SK-N-SH treated with all-trans-retinoic acid at 6 μM for 48 hours (cell line): ENCODE results near the gene IGF1.
A peak's percentile ranks its signal among the peaks of the same experiment; 100 is the strongest.

Experiments
- ATAC-seq: fragments of 200-7000 bp; cut with Tn5 transposase; 3 replicates; pipeline ENCODE4 v1.9.1; 2020; ENCODE audit warnings: mild to moderate bottlenecking, moderate library complexity
- ARNTL ChIP-seq: fragments of 450-650 bp; formaldehyde crosslinking; IDR thresholded peaks from 2 replicates; pipeline ENCODE4 v1.5.0; 2020; ENCODE audit warnings: low read depth, mild to moderate bottlenecking, moderate library complexity, borderline replicate concordance
- BACH2 ChIP-seq: fragments of 250-450 bp; sonication (Bioruptor Pico); IDR thresholded peaks from 2 replicates; pipeline ENCODE4 v1.9.0; 2021; ENCODE audit warnings: mild to moderate bottlenecking, borderline replicate concordance
- CSDC2 ChIP-seq: fragments of 250-450 bp; sonication (Bioruptor Pico); IDR thresholded peaks from 2 replicates; pipeline ENCODE4 v1.5.0; 2020; ENCODE audit warnings: mild to moderate bottlenecking, moderate library complexity
- ESRRG ChIP-seq: fragments of 250-450 bp; sonication (Bioruptor Pico); IDR thresholded peaks from 2 replicates; pipeline ENCODE4 v1.6.1; 2021; ENCODE audit warnings: mild to moderate bottlenecking
- GLIS3 ChIP-seq: fragments of 250-450 bp; sonication (Bioruptor Pico); IDR thresholded peaks from 2 replicates; pipeline ENCODE4 v1.5.0; 2020; ENCODE audit warnings: mild to moderate bottlenecking, moderate library complexity
- ISL1 ChIP-seq: fragments of 250-450 bp; sonication (Bioruptor Pico); IDR thresholded peaks from 2 replicates; pipeline ENCODE4 v2.1.2; 2022; ENCODE audit warnings: mild to moderate bottlenecking, moderate library complexity
- OSR1 ChIP-seq: fragments of 250-450 bp; sonication (Bioruptor Pico); IDR thresholded peaks from 2 replicates; pipeline ENCODE4 v1.8.0; 2022; ENCODE audit warnings: moderate library complexity, mild to moderate bottlenecking, inconsistent platforms
- PATZ1 ChIP-seq: fragments of 250-450 bp; sonication (Bioruptor Pico); IDR thresholded peaks from 2 replicates; pipeline ENCODE4 v1.8.0; 2020; ENCODE audit warnings: mild to moderate bottlenecking, moderate library complexity, borderline replicate concordance
- PPARA ChIP-seq: fragments of 250-450 bp; sonication (Bioruptor Pico); IDR thresholded peaks from 2 replicates; pipeline ENCODE4 v1.5.0; 2020; ENCODE audit warnings: mild to moderate bottlenecking, borderline replicate concordance
- RARB ChIP-seq: fragments of 250-450 bp; sonication (Bioruptor Pico); IDR thresholded peaks from 2 replicates; pipeline ENCODE4 v1.8.0; 2021; ENCODE audit warnings: mild to moderate bottlenecking, moderate library complexity
- SNAI2 ChIP-seq: fragments of 250-450 bp; sonication (Bioruptor Pico); IDR thresholded peaks from 2 replicates; pipeline ENCODE4 v1.5.0; 2020; ENCODE audit warnings: mild to moderate bottlenecking, moderate library complexity
- TCF4 ChIP-seq: fragments of 250-450 bp; sonication (Bioruptor Pico); IDR thresholded peaks from 2 replicates; pipeline ENCODE4 v1.8.0; 2021; ENCODE audit warnings: mild to moderate bottlenecking, moderate library complexity, borderline replicate concordance
- TOX ChIP-seq: fragments of 250-450 bp; sonication (Bioruptor Pico); IDR thresholded peaks from 2 replicates; pipeline ENCODE4 v1.8.0; 2021; ENCODE audit warnings: mild to moderate bottlenecking, moderate library complexity, borderline replicate concordance
- TSHZ2 ChIP-seq: fragments of 250-450 bp; sonication (Bioruptor Pico); IDR thresholded peaks from 2 replicates; pipeline ENCODE4 v1.5.0; 2020; ENCODE audit warnings: mild to moderate bottlenecking, moderate library complexity
- ZC3H10 ChIP-seq: fragments of 250-450 bp; sonication (Bioruptor Pico); IDR thresholded peaks from 2 replicates; pipeline ENCODE4 v1.5.1; 2021; ENCODE audit warnings: mild to moderate bottlenecking, moderate library complexity
- ZFP3 ChIP-seq: fragments of 250-450 bp; sonication (Bioruptor Pico); IDR thresholded peaks from 2 replicates; pipeline ENCODE4 v1.5.0; 2020; ENCODE audit warnings: mild to moderate bottlenecking, moderate library complexity
- ZFP30 ChIP-seq: fragments of 450-650 bp; formaldehyde crosslinking; IDR thresholded peaks from 2 replicates; pipeline ENCODE4 v1.5.0; 2022; ENCODE audit warnings: mild to moderate bottlenecking, moderate library complexity
- ZNF70 ChIP-seq: fragments of 450-650 bp; formaldehyde crosslinking; IDR thresholded peaks from 2 replicates; pipeline ENCODE4 v1.5.0; 2020; ENCODE audit warnings: mild to moderate bottlenecking, moderate library complexity
- ZNF8 ChIP-seq: fragments of 450-650 bp; formaldehyde crosslinking; IDR thresholded peaks from 2 replicates; pipeline ENCODE4 v1.5.0; 2020; ENCODE audit warnings: mild to moderate bottlenecking, moderate library complexity
- TF ChIP-seq, protein P1 (sequence below): fragments of 250-450 bp; sonication (Bioruptor Pico); IDR thresholded peaks from 2 replicates; pipeline ENCODE4 v1.8.0; 2021; ENCODE audit warnings: low read depth, mild to moderate bottlenecking, moderate library complexity, borderline replicate concordance
- TF ChIP-seq, protein P2 (sequence below): fragments of 250-450 bp; sonication (Bioruptor Pico); IDR thresholded peaks from 2 replicates; pipeline ENCODE4 v1.5.1; 2020; ENCODE audit warnings: low read depth, mild to moderate bottlenecking, moderate library complexity
- TF ChIP-seq, protein P3 (sequence below): fragments of 250-450 bp; sonication (Bioruptor Pico); IDR thresholded peaks from 2 replicates; pipeline ENCODE4 v1.5.1; 2021; ENCODE audit warnings: mild to moderate bottlenecking, moderate library complexity

IGF1 gene

DNA sequence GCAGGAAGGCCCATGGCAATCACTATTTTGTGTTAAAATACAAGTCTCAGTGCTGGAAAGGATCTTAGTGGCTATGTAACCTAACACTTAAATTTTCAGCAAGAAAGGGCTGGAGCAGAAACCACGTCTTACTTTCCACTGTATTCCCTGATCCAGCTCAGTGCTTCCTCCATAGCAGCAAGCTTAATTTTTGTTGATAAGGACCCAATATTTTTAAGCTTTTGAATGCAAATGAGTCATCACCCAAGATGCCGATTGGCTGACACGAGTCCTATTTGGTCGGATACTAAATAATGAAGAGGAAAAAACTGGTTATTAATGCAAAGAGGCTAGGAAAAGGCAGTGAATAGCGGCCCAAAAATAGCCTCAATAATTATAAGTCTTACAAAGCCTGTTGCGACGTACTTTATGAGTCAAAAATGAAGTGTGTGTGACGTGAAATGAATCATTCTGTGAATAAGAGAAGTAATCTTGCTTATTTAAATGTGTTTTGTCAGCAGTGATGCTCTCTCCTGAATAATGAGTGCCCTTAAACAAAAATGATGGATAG is 46.9 kb upstream of the IGF1 start:
- ATAC-seq: peak; percentile 89
- TF ChIP-seq ZFP30 (CRISPR knock-in tag): no peak
- TF ChIP-seq TCF4 (CRISPR knock-in tag): no peak
- TF ChIP-seq ZC3H10 (CRISPR knock-in tag): no peak
- TF ChIP-seq ZNF70: no peak
- TF ChIP-seq ARNTL (CRISPR knock-in tag): no peak
- no peak for TF ChIP-seq PPARA (CRISPR knock-in tag)
- no peak for TF ChIP-seq SNAI2
- no peak for TF ChIP-seq BACH2
- TF ChIP-seq, protein P1, sequence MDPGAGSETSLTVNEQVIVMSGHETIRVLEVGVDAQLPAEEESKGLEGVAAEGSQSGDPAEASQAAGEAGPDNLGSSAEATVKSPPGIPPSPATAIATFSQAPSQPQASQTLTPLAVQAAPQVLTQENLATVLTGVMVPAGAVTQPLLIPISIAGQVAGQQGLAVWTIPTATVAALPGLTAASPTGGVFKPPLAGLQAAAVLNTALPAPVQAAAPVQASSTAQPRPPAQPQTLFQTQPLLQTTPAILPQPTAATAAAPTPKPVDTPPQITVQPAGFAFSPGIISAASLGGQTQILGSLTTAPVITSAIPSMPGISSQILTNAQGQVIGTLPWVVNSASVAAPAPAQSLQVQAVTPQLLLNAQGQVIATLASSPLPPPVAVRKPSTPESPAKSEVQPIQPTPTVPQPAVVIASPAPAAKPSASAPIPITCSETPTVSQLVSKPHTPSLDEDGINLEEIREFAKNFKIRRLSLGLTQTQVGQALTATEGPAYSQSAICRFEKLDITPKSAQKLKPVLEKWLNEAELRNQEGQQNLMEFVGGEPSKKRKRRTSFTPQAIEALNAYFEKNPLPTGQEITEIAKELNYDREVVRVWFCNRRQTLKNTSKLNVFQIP (CRISPR knock-in tag): no peak
- TF ChIP-seq ZNF8 (CRISPR knock-in tag): no peak
- no peak for TF ChIP-seq CSDC2 (CRISPR knock-in tag)
- TF ChIP-seq OSR1 (CRISPR knock-in tag): no peak

DNA sequence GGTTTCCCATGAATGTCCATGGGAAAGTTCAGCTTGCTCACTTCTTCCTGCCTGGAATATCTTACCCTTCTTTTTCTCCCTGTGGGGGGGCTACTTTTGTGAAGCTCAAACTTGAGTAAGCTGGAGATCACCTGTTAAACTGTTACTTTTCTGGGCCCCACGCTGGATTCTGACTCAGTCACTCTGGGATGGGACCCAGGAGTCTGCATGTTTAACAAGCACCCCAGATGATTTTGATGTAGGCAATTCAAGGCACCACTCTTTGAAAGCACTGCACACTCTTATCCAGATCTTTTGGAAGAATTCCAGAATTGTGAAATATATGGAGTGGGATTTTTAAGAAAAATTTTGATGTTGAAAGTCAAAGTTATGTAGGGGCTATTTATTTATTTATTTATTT is 46.3 kb upstream of the IGF1 start:
- ATAC-seq: no peak; the same call in 2 of the 3 replicates
- TF ChIP-seq TSHZ2 (CRISPR knock-in tag) (no peak), TCF4 (CRISPR knock-in tag) (no peak), OSR1 (CRISPR knock-in tag) (no peak), PPARA (CRISPR knock-in tag) (no peak), ZFP30 (CRISPR knock-in tag) (no peak)

GRCh38 chr12:102522768-102523167 is 42.4 kb upstream of the IGF1 start:
- TF ChIP-seq ARNTL (CRISPR knock-in tag): no peak
- TF ChIP-seq TSHZ2 (CRISPR knock-in tag): no peak
- TF ChIP-seq ZNF70: no peak
- TF ChIP-seq GLIS3 (CRISPR knock-in tag): no peak
- no peak for TF ChIP-seq PATZ1
- TF ChIP-seq ESRRG (CRISPR knock-in tag): no peak
- TF ChIP-seq ZC3H10 (CRISPR knock-in tag): no peak
- TF ChIP-seq, protein P2, sequence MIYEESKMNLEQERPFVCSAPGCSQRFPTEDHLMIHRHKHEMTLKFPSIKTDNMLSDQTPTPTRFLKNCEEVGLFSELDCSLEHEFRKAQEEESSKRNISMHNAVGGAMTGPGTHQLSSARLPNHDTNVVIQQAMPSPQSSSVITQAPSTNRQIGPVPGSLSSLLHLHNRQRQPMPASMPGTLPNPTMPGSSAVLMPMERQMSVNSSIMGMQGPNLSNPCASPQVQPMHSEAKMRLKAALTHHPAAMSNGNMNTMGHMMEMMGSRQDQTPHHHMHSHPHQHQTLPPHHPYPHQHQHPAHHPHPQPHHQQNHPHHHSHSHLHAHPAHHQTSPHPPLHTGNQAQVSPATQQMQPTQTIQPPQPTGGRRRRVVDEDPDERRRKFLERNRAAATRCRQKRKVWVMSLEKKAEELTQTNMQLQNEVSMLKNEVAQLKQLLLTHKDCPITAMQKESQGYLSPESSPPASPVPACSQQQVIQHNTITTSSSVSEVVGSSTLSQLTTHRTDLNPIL: no peak
- no peak for TF ChIP-seq ZFP3
- TF ChIP-seq, protein P3, sequence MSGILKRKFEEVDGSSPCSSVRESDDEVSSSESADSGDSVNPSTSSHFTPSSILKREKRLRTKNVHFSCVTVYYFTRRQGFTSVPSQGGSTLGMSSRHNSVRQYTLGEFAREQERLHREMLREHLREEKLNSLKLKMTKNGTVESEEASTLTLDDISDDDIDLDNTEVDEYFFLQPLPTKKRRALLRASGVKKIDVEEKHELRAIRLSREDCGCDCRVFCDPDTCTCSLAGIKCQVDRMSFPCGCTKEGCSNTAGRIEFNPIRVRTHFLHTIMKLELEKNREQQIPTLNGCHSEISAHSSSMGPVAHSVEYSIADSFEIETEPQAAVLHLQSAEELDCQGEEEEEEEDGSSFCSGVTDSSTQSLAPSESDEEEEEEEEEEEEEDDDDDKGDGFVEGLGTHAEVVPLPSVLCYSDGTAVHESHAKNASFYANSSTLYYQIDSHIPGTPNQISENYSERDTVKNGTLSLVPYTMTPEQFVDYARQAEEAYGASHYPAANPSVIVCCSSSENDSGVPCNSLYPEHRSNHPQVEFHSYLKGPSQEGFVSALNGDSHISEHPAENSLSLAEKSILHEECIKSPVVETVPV: no peak
- no peak for TF ChIP-seq SNAI2
- no peak for TF ChIP-seq RARB
- no peak for TF ChIP-seq ZFP30 (CRISPR knock-in tag)
- TF ChIP-seq OSR1 (CRISPR knock-in tag): no peak
- no peak for TF ChIP-seq ISL1 (CRISPR knock-in tag)
- no peak for TF ChIP-seq TOX
- no peak for TF ChIP-seq ZNF8 (CRISPR knock-in tag)
- ATAC-seq: no peak
